Caco-2 (cell line): ENCODE results near the gene ASMTL. TPM values are rescaled to one million over a fixed set of nuclear protein-coding genes. Genes with fewer than 3 reads are reported as not detected.

Experiments
- BruUV-seq: library from RNA; stranded (reverse); fragments of 400-500 nt; replicated peaks from 2 replicates; lab custom pipeline; 2021; lab: Mats Ljungman, UMichigan
- CTCF ChIA-PET: fragments of 300-600 bp; sonication (Branson Sonifier 250); formaldehyde crosslinking; loops from one replicate; lab custom pipeline; 2022; ENCODE audit warnings: antibody characterized with exemption; lab: Charles Lee
- POLR2A ChIA-PET: fragments of 300-600 bp; sonication (Branson Sonifier 250); formaldehyde crosslinking; loops from one replicate; lab custom pipeline; 2022; ENCODE audit warnings: antibody characterized with exemption; lab: Charles Lee
- DNase-seq, 2 experiments: peaks; one replicate each; pipeline versions ENCODE4 v3.0.0 to v3.0.0-alpha.2; 2020 to 2022
- H3K27me3 ChIP-seq: replicated peaks from 2 replicates; pipeline ENCODE4 v1.6.0; 2011; ENCODE audit warnings: low read length; ENCODE audit not compliant: control insufficient read depth, insufficient read depth
- H3K36me3 ChIP-seq: 2 replicates; pipeline ENCODE4 v1.5.1; 2011; ENCODE audit warnings: low read length; ENCODE audit not compliant: control insufficient read depth, insufficient read depth
- H3K4me1 ChIP-seq: fragments of 250-450 bp; sonication (Bioruptor Pico); 2 replicates; pipeline ENCODE4 v1.5.1; 2020; ENCODE audit warnings: mild to moderate bottlenecking
- H3K4me3 ChIP-seq: 2 replicates; pipeline ENCODE4 v1.5.1; 2011; ENCODE audit warnings: low read depth, mild to moderate bottlenecking, control low read depth, low read length
- H3K9me3 ChIP-seq: fragments of 250-450 bp; sonication (Bioruptor Pico); 2 replicates; pipeline ENCODE4 v1.5.1; 2020; ENCODE audit warnings: mild to moderate bottlenecking, moderate library complexity
- H3K27ac Mint-ChIP-seq: one replicate; pipeline ENCODE4 v1.8.0; 2022; ENCODE audit warnings: mixed read lengths; ENCODE audit not compliant: unreplicated experiment
- H3K27me3 Mint-ChIP-seq: one replicate; pipeline ENCODE4 v1.8.0; 2022; ENCODE audit warnings: mixed read lengths; ENCODE audit not compliant: insufficient read depth, unreplicated experiment
- H3K36me3 Mint-ChIP-seq: one replicate; pipeline ENCODE4 v1.8.0; 2022; ENCODE audit warnings: mild to moderate bottlenecking, mixed read lengths; ENCODE audit not compliant: insufficient read depth, unreplicated experiment
- H3K4me1 Mint-ChIP-seq: one replicate; pipeline ENCODE4 v1.8.0; 2022; ENCODE audit warnings: low read depth, mixed read lengths; ENCODE audit not compliant: unreplicated experiment
- H3K4me3 Mint-ChIP-seq: one replicate; pipeline ENCODE4 v1.8.0; 2022; ENCODE audit warnings: mild to moderate bottlenecking, moderate library complexity, mixed read lengths; ENCODE audit not compliant: unreplicated experiment
- H3K9me3 Mint-ChIP-seq: one replicate; pipeline ENCODE4 v1.8.0; 2022; ENCODE audit warnings: mixed read lengths; ENCODE audit not compliant: unreplicated experiment
- CTCF ChIP-seq, 2 experiments: fragments of 200-600 bp in 1 of 2; IDR thresholded peaks; 1 replicate in 1 of 2; 2 replicates in 1 of 2; pipeline versions ENCODE4 v1.5.1 to v1.8.0; 2011 to 2022; ENCODE audit warnings: antibody characterized with exemption in 1 of 2, control low read depth in 1 of 2, inconsistent platforms in 1 of 2, low read depth in 1 of 2, low read length in 1 of 2, mild to moderate bottlenecking in 1 of 2, moderate library complexity in 1 of 2; ENCODE audit not compliant: insufficient read depth in 1 of 2, severe bottlenecking in 1 of 2, unreplicated experiment in 1 of 2
- intact Hi-C: fragments of 100-400 bp; cut with micrococcal nuclease; formaldehyde crosslinking; loops from one replicate; pipeline ENCODE4 v1.10.0; 2022; ENCODE audit not compliant: unreplicated experiment
- total RNA-seq: library from RNA; stranded (reverse); gene quantifications from 2 replicates; pipeline ENCODE4 v1.2.3, GENCODE V29; 2022

ASMTL gene
- total RNA-seq, 1 experiment from 2014 or later: 17.4 TPM

GRCh38 chrX:1451661-1452515 lies 821 bp downstream of the ASMTL start:
- peak in 1 of 2 experiments; percentile 47 for DNase-seq
- CTCF ChIA-PET: no interaction called here
- Mint-ChIP-seq H3K27me3 (peaks cover 2% of the 10 kb centered on the region), H3K4me3 (peak overlapping the region; percentile 73), H3K27ac (peak overlapping the region; percentile 30), H3K36me3 (peaks cover 44% of the 10 kb centered on the region), H3K9me3 (peaks cover 21% of the 10 kb centered on the region), H3K4me1 (no peaks in the 10 kb centered on the region)
- Histone ChIP-seq H3K36me3 (no peaks in the 10 kb centered on the region), H3K4me1 (no peaks in the 10 kb centered on the region), H3K9me3 (no peaks in the 10 kb centered on the region), H3K4me3 (peak overlapping the region; percentile 98), H3K27me3 (no peaks in the 10 kb centered on the region)
- intact Hi-C loops: loop anchor here (2.0 to 10.0 kb wide), 3 partner anchors 59 to 1173 kb away; partner anchors contain the start of genes GTPBP6 and SLC25A6
- BruUV-seq: no TSS peak
- TF ChIP-seq CTCF (IDR thresholded peaks at IDR 0.05; ENCODE audit: insufficient read depth in 1 of 2, low read depth in 1 of 2, low read length in 1 of 2, severe bottlenecking in 1 of 2, unreplicated experiment in 1 of 2): no peak
- POLR2A ChIA-PET: no interaction called here

- H3K4me1 ChIP-seq: no peaks in the 10 kb centered on the region
- peaks cover 21% of the 10 kb centered on the region for H3K9me3 Mint-ChIP-seq
- CTCF ChIA-PET: no interaction called here
These were observed 1.5 kb downstream of the ASMTL start for GRCh38 chrX:1451251-1451660.

More at GRCh38 chrX:1451251-1451660, 1.5 kb downstream of the ASMTL start:
- no peaks in the 10 kb centered on the region for H3K9me3 ChIP-seq
- BruUV-seq: no TSS peak
- POLR2A ChIA-PET: no interaction called here
- H3K27me3 ChIP-seq: no peaks in the 10 kb centered on the region
- H3K27me3 Mint-ChIP-seq: peaks cover 2% of the 10 kb centered on the region
- H3K4me3 Mint-ChIP-seq: peak overlapping the region; percentile 73
- no peaks in the 10 kb centered on the region for H3K4me1 Mint-ChIP-seq
- intact Hi-C loops: loop anchor here (10.0 kb wide), 1 partner anchor 1174 kb away; no protein-coding TSS in a partner anchor
- no peak overlapping the region for H3K4me3 ChIP-seq
- H3K36me3 ChIP-seq: no peaks in the 10 kb centered on the region
- TF ChIP-seq CTCF (IDR thresholded peaks at IDR 0.05; ENCODE audit: insufficient read depth in 1 of 2, low read depth in 1 of 2, low read length in 1 of 2, severe bottlenecking in 1 of 2, unreplicated experiment in 1 of 2): no peak
- DNase-seq: no peak
- H3K36me3 Mint-ChIP-seq: peaks cover 44% of the 10 kb centered on the region
- no peak overlapping the region for H3K27ac Mint-ChIP-seq
